Left renal cortex interstitium (tissue), 4 donors: Measurements from ENCODE around the gene LRMDA. TPM values are rescaled to one million over a fixed set of nuclear protein-coding genes. Genes with fewer than 3 reads are reported as not detected.

Experiments used
- DNase-seq, 4 donors: peaks; one replicate each; pipeline ENCODE4 v3.0.0-alpha.2; 2013; ENCODE audit warnings: low read depth in 4 of 4, low spot score in 2 of 4, missing footprints in 1 of 4
- polyA plus RNA-seq, 4 donors: library from polyadenylated mRNA; unstranded; fragments of 120-200 nt; gene quantifications; one replicate each; pipeline ENCODE4 v1.2.1, GENCODE V29; 2013; ENCODE audit not compliant: insufficient read length in 4 of 4

LRMDA gene
- polyA plus RNA-seq, 4 donors = 15.3 to 23.5 (median 21.1) TPM

GRCh38 chr10:75565286-75566251, 134.1 kb downstream of the LRMDA start:
- DNase-seq = no peak

DNA sequence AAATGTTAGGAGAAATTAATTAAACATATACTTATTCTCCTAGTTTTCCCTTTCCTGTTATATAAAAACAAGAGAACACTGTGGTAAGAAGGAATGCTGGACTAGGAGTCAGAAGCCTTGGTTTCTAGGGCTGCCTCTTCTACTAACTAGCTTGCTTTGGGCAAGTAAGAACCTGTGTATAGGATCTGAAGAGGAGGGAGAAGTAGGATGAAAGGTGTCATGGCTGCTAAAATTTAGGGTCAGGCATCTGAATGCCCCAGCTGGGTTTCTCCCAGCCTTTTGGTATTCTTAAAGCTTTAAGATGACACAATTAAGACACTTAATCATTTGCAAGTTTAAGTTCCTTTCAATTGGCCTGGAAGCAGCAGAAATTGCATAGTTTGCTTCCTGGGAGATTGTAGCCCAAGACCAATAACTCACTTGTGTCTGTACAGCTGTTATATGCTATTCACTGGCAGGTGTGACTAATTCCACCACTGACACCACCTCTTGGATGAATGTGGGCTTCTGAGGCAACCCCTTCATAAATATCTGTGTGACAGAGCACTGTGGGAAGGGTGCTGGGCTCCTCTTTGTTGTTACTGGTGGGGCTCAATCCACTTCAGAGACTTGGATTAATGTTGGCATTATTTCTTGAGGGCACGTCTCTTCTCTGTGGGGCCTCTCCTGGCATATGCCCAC, 137.2 kb downstream of the LRMDA start:
- no peak for DNase-seq

DNA sequence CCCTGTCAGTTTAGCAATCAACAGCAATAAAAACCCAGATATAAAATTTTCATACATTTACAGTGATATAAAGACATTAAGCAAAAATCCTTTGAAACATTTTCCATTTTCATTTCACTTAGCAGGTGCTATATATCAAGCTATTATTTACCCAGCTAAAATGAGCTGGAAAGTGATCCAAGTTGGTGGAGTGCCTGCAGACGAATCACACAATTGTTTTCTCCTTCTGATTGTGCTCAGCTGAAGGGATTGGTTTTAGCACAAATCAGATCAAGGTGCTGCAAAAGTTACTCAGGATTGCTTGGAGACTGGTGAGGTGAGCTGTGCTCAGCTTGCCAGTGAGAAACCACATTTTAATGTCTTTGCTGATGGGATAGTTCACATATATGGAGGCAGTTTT, 138.1 kb downstream of the LRMDA start:
- DNase-seq = no peak

DNA sequence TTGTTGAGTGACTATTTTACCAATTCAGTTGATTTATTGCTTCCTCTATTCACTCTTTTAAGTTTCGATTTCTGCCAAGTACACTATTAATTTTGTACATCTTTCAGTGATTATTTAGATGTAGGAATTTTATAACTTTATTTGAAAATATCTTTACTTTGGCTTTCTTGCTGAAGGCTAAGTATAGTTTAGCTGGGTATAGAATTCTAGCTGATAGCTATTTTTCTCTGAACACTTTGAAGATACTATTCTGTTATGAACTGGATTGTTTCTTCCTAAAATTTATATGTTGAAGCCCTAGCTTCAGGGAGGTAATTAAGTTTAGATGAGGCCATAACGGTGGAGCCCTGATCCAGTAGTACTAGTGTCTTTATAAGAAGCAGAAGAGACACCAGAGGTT, 141.1 kb downstream of the LRMDA start:
- DNase-seq = no peak

GRCh38 chr10:75575940-75576339, 144.5 kb downstream of the LRMDA start:
- DNase-seq = no peak

DNA sequence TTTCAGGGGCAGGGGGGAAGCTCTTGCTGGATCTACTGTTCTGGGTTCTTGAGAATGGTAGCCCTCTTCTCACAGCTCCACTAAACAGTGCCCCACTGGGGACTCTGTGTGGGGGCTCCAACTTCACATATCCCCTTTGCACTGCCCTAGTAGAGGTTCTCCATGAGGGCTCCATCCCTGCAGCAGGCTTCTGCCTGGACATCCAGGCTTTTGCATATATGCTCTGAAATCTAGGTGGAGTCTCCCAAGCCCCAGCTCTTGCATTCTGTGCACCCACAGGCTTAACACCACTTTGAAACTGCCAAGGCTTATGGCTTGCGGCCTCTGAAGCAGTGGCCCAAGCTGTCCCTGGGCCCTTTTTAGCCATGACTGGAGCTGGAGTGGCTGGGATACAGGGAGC, 150.7 kb downstream of the LRMDA start:
- DNase-seq = no peak

DNA sequence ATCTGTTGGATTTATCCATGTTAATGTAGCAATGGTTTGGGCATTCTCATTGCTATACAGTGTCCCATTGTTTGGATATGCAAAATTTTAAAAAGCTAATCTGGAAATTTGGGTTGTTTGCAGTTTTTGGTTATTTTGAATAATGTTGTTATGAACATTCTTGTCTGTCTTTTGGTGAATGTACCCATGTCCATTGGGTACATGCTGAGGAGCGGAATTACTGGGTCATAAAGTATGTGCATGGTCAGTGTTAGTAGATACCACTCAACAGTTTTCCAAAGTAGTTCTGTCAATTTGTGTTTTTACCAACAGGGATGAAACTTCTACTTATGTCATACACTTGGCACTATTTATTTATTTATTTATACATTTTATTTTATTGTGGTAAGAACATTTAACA, 153.9 kb downstream of the LRMDA start:
- no peak for DNase-seq

DNA sequence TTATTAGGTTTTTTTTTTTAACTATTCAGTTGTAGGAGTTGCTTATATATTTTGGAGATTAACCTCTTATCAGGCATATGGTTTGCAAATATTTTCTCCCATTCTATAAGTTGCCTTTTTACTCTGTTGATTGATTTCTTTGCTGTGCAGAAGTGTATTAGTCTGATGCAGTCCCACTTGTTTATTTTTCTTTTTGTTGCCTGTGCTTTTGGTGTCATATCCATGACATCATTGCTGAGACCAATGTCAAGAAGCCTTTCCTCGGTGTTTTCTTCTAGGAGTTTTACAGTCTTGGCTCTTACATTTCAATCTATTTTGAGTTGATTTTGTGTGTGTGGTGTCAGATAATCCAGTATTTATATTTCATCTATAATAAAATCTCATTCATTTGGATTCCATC, 155.4 kb downstream of the LRMDA start:
- no peak for DNase-seq

GRCh38 chr10:75588031-75588430, 156.6 kb downstream of the LRMDA start:
- no peak for DNase-seq

- DNase-seq = no peak
Measured at GRCh38 chr10:75589895-75590654, 158.7 kb downstream of the LRMDA start.

DNA sequence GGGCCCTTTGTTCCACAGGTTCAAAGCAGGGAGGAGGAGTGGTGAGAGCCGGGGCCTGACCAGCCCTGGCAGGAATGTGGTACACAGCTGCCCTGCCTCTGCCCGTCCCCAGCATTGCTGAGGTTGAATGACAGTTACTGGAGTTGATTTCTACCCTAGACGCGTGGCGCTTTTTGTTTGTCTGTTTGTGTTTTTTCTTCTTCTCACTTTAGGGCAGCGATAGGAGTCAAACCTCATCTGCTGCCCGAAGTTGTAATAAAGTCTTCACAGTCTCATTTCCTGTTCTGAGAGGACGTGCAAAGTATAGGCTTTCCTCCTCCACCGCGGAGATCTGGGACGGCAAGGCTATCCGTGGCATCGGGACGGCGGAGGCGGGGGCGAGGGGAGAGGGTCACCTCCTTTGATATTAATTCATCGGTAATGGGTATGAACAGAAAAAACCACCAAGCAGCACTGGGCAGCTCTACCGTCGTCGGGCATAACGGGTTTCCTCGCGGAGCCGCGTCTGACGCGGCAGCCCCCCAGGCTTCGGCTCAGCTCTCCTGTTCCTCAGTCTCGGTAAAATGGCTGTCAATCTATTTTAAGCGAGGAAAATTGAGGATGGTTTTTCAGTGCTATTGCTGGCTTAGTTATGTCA, 160.8 kb downstream of the LRMDA start:
- DNase-seq = peak in 1 of 4 donors; percentile 63

DNA sequence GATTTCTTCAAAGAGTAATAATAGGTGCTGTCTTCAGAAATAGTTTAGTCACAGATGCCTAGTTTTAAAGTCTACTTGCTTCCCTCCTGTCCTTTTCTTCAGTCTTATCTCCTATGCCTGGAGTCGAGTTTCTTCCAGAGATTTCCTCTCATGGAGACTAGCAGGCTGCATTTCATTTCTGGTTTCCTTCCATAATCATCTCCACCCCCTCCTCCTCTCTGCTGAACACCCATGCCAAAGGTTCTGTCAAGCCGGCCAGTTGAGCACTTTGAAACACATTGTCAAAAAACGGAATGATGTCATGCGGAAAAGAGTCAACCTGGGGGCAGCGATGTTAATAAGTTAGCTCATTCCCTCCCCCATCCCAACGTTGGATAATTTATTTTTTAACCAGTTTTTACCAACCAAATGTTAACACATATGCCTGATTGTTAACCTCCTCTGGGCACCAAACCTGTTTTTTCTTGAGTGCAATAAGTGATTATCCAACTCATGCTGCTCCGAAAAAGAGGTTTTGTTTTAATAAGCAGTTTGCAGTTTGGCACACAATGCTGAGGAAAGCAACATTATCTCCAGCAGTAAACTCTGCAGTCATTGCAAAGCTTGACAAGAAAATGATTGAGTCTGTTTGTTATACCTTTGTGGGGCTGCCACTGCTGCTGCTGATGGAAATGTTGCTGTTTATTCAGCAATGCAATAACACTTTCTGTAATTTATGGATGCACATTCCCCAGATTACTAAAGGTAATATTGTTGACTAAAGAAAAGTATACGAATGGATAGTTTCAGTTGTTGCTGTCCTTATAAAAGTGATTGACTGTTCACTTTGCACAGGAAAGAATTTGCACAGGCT, 161.6 kb downstream of the LRMDA start:
- DNase-seq = peak in 2 of 4 donors; percentile 57 to 62

DNA sequence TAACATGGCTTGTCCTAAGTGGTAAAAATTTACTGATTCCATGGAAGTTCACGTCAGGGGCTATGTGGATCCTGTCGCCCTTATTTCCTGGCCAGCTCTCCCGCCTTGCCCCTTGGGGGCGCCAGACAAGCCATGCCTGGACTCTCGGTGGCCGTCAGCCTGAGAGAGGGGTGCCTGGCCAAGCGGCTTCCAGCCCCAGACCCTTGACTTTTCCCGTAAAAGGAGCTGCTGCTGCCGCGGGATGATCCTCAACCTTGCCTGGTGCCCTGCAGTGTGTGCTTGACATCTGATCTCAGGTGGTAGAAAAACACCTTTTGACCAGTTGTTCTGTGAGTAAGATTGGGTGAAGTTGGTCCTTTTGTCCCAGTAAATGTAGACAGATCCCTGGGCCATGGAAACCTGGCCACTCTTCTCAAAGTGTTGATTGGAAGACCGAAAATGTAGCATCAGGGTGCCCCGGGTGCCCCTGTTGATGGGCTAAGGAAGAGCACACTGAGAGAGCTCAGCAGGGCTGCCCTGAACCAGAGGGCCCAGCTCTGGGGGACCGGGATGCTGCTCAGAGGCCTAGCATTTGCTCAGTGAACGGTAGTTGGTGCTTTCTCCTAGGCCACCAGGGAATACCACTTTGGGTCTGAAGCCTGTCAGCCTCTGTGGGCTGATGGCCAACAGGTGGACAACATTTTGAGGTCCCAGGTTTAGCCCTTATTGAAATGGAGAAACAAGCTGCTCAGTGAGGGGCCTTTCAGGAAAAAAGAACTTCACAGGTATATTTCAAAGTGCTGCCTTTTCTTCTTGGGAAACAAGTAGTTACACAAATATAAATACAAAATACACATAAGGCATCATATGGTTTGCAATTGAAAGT, 162.5 kb downstream of the LRMDA start:
- no peak for DNase-seq

GRCh38 chr10:75596930-75597620, 165.7 kb downstream of the LRMDA start:
- DNase-seq = no peak

GRCh38 chr10:75597773-75598440, 166.5 kb downstream of the LRMDA start:
- DNase-seq = no peak

GRCh38 chr10:75598998-75599397, 167.6 kb downstream of the LRMDA start:
- no peak for DNase-seq

DNA sequence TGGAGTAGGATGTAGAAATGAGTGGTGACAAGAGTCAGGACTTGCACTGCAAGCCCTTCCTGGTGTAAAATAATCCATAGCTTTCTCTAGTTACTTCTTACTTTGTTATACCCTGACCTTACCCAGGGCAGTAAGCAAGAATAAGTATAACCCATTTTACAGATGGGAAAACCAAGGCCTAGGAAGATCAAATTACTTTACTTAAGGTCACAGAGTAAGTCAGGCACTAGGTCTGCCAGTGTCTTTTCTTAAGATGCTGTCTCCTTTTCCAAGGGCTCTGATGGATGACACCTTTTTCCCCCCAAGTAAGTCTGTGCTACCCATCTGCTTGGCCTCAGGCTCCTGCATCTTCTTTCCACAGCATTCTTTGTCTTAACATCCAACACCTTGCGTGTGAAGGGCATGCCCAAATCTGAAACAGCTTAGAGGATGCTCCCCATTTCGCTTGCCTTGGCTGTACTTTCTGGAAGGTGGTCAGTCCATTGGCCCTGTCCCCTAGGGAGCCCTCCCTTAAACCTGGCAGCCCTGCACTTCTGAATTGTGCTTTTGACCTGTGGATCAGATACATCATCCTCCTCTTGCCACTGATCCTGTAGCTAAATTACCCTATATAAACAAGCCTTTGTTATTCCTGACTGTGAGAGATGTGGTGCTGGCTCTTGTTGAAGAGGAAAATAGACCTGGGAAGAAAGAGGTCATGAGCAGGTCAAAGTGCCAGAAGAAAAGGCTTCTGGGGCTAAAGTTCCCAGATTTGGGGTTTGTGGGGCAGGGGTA, 168.6 kb downstream of the LRMDA start:
- DNase-seq = no peak
